Tibial artery (tissue), 4 donors: Measurements from ENCODE around the gene TSSK1B.

ENCODE experiments used
- DNase-seq, 2 donors: peaks; one replicate each; pipeline ENCODE4 v3.0.0-alpha.2; 2019
- H3K27ac ChIP-seq, 2 donors: fragments of 200-600 bp; sonication (generic) in 1 of 2; 1 replicate in 1 of 2; 2 replicates in 1 of 2; pipeline ENCODE4 v1.5.1; 2018 to 2019; ENCODE audit warnings: mild to moderate bottlenecking in 1 of 2
- H3K27me3 ChIP-seq, 2 donors: fragments of 200-600 bp; sonication (generic) in 1 of 2; one replicate each; pipeline versions ENCODE4 v1.5.1 to v1.6.0; 2016 to 2019
- H3K36me3 ChIP-seq, 3 donors: fragments of 200-600 bp; sonication (generic) in 2 of 3; one replicate each; pipeline ENCODE4 v1.5.1; 2016 to 2019; ENCODE audit warnings: mild to moderate bottlenecking in 2 of 3
- H3K4me1 ChIP-seq, 4 donors: fragments of 200-600 bp; sonication (generic) in 2 of 4; 1 replicate in 3 of 4; 2 replicates in 1 of 4; pipeline ENCODE4 v1.5.1; 2016 to 2019
- H3K4me3 ChIP-seq, 2 donors: fragments of 200-600 bp; sonication (generic) in 1 of 2; 1 replicate in 1 of 2; 2 replicates in 1 of 2; pipeline ENCODE4 v1.5.1; 2018 to 2019; ENCODE audit warnings: mild to moderate bottlenecking in 2 of 2
- H3K9me3 ChIP-seq, 3 donors: fragments of 200-600 bp; sonication (generic) in 1 of 3; one replicate each; pipeline ENCODE4 v1.5.1; 2016 to 2019
- intact Hi-C: fragments of 100-400 bp; cut with DNase I; formaldehyde crosslinking; loops from one replicate; pipeline ENCODE4 v1.15.0; 2023; ENCODE audit warnings: low total_unique reads
- TF ChIP-seq, protein P1 (sequence below), 2 experiments: fragments of 200-600 bp in 1 of 2; fragments of 450-650 bp in 1 of 2; IDR thresholded peaks; one replicate each; pipeline ENCODE4 v1.5.1; 2017 to 2019; ENCODE audit warnings: antibody characterized with exemption in 2 of 2, mild to moderate bottlenecking in 1 of 2, moderate library complexity in 1 of 2

The TSSK1B gene

DNA sequence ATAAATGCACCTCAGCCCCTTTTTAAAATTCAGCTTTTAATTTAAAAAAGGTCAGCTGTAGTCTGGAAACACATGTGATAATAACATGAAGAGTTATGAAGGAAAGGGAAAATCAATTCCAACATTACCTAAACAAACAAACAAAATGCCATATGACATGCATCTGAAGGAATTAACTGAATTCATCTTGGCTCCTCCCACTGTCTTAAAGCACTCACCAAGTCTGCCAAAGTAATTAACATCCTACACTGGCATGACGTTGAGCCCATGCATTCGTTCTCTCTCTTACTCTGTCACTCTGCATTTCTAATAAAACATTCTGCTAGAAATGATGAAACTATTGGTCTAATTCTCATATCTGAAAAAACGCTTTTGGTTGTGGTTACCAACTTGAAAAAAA is 37.7 kb downstream of the TSSK1B start:
- H3K36me3 ChIP-seq: no peaks in the 10 kb centered on the region
- no peaks in the 10 kb centered on the region for H3K9me3 ChIP-seq
- no peaks in the 10 kb centered on the region for H3K27me3 ChIP-seq
- no peaks in the 10 kb centered on the region for H3K4me1 ChIP-seq
- TF ChIP-seq, protein P1, sequence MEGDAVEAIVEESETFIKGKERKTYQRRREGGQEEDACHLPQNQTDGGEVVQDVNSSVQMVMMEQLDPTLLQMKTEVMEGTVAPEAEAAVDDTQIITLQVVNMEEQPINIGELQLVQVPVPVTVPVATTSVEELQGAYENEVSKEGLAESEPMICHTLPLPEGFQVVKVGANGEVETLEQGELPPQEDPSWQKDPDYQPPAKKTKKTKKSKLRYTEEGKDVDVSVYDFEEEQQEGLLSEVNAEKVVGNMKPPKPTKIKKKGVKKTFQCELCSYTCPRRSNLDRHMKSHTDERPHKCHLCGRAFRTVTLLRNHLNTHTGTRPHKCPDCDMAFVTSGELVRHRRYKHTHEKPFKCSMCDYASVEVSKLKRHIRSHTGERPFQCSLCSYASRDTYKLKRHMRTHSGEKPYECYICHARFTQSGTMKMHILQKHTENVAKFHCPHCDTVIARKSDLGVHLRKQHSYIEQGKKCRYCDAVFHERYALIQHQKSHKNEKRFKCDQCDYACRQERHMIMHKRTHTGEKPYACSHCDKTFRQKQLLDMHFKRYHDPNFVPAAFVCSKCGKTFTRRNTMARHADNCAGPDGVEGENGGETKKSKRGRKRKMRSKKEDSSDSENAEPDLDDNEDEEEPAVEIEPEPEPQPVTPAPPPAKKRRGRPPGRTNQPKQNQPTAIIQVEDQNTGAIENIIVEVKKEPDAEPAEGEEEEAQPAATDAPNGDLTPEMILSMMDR (IDR thresholded peaks at IDR 0.05): no peak
- H3K27ac ChIP-seq: no peak overlapping the region
- H3K4me3 ChIP-seq: no peak overlapping the region
- intact Hi-C loops: no loop called here
- no peak for DNase-seq

DNA sequence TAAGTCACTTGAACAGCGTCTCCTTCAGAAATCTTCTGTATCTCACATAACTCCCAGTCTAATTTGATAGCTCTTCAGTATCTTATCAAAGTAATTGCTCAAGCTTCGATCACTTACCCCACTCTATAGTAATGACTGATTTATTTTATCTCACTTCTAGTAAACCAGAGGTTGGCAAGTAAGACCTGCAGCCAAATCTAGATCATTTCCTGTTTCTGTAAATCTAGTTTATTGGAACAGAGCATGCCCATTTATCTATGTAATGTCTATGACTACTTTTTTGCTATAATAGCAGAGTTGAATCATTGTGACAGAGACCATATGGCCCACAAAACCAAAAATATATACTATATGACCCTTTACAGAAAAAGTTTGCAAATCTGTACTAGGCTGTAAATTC is 40.1 kb downstream of the TSSK1B start:
- DNase-seq: no peak
- Histone ChIP-seq H3K27me3 (no peaks in the 10 kb centered on the region), H3K9me3 (no peaks in the 10 kb centered on the region), H3K36me3 (no peaks in the 10 kb centered on the region), H3K27ac (no peak overlapping the region), H3K4me3 (no peak overlapping the region), H3K4me1 (no peaks in the 10 kb centered on the region)
- intact Hi-C loops: no loop called here
- TF ChIP-seq, protein P1 (IDR thresholded peaks at IDR 0.05): no peak

DNA sequence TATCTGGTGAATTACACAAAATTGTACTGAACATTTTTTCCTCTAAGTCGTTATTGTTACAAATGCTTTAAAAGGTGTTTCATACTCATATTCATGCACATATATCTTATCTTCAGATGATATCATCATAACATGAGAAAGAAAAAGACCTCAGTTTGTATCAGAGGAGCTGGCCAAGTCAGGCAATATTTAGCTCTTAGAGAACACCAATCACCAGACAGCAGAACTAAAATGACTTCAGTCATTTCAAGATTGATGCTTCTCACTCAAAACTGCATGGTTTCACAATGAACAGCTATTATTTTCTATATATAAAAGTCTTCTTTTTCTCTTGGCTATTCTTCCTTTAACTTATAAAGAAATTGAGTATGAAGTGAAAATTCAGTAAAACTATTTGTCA is 44.6 kb downstream of the TSSK1B start:
- H3K27me3 ChIP-seq: no peaks in the 10 kb centered on the region
- no peak overlapping the region for H3K27ac ChIP-seq
- H3K36me3 ChIP-seq: no peaks in the 10 kb centered on the region
- no peaks in the 10 kb centered on the region for H3K9me3 ChIP-seq
- H3K4me3 ChIP-seq: no peak overlapping the region
- DNase-seq: no peak
- intact Hi-C loops: no loop called here
- TF ChIP-seq, protein P1 (IDR thresholded peaks at IDR 0.05): no peak
- H3K4me1 ChIP-seq: no peaks in the 10 kb centered on the region

DNA sequence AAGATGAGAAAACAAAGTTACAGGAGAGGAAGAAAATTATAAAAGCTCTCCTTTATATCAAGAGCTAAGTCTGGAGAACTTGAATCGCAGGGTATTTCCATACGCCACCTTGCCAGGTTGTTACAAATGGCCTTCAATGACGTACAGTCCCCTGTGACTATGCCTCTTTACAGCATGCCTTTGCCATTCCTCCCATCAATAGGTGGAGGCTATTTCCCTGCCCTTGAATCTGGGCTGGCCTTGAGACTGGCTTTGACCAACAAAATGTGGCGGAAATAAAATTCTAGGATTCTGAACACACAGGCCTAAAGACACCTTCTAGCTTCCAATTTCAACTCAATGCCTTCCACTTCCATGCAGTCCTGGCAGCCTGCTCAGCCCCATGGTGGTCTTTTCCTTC is 45.7 kb downstream of the TSSK1B start:
- no peak overlapping the region for H3K4me3 ChIP-seq
- TF ChIP-seq, protein P1 (IDR thresholded peaks at IDR 0.05): no peak
- no peaks in the 10 kb centered on the region for H3K9me3 ChIP-seq
- H3K27me3 ChIP-seq: no peaks in the 10 kb centered on the region
- intact Hi-C loops: loop anchor here (10.0 kb wide), 1 partner anchor 216 kb away; no protein-coding TSS in a partner anchor
- no peak for DNase-seq
- no peak overlapping the region for H3K27ac ChIP-seq
- H3K36me3 ChIP-seq: no peaks in the 10 kb centered on the region
- no peaks in the 10 kb centered on the region for H3K4me1 ChIP-seq

DNA sequence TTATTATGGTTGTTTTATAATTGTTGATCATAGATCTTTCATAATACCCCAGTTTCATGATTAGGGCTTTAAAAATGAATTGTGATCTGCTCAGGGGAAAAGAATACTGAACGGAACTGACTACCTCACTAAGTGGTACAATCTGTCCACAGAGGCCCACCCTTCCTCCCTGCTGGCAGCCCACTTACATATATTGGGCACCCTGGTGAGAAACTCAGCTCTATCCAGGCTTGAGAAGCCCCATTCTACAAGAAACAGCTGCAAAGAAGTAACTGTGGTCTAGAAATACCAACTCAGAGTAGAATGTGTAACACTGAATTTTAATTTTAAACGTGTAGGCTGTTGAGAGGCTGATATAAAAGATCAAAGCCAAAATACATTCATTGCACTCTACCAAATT is 46.9 kb downstream of the TSSK1B start:
- Histone ChIP-seq H3K4me3 (no peak overlapping the region), H3K36me3 (no peaks in the 10 kb centered on the region), H3K27ac (no peak overlapping the region), H3K27me3 (no peaks in the 10 kb centered on the region), H3K9me3 (no peaks in the 10 kb centered on the region), H3K4me1 (no peaks in the 10 kb centered on the region)
- intact Hi-C loops: loop anchor here (10.0 kb wide), 1 partner anchor 217 kb away; no protein-coding TSS in a partner anchor
- TF ChIP-seq, protein P1 (IDR thresholded peaks at IDR 0.05): no peak
- no peak for DNase-seq

DNA sequence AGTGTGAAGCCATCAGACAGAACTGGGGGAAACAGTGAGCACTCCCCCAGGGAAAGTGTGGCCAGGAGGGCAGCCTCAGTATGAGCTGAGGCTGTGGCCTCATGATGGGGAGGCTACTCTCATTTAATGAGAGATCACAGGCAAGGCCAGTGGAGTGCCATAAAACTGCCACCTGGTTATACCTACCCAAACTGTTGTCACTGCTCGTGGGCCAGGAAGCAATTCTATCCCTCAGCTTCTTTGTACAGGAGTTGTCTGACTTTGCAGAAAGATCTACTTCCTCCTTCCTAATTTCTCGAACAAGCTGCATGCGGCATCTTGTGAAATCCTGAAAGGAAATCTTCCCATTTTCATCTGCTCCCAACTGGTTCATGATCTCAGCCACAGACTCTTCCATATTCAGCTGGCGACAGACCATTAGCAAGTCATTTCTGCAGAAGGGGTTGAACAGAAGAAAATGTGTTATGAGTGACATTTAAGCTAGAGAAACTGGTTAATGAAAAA is 50.0 kb downstream of the TSSK1B start:
- DNase-seq: no peak
- TF ChIP-seq, protein P1 (IDR thresholded peaks at IDR 0.05): no peak
- Histone ChIP-seq H3K4me1 (no peaks in the 10 kb centered on the region), H3K27ac (no peak overlapping the region), H3K4me3 (no peak overlapping the region), H3K9me3 (no peaks in the 10 kb centered on the region), H3K27me3 (no peaks in the 10 kb centered on the region), H3K36me3 (no peaks in the 10 kb centered on the region)
- intact Hi-C loops: loop anchor here (10.0 kb wide), 1 partner anchor 220 kb away; no protein-coding TSS in a partner anchor
